Fibroblast of lung (primary cell): Measurements from ENCODE around the gene KCNQ1OT1. TPM values are rescaled to one million over a fixed set of nuclear protein-coding genes. Genes with fewer than 3 reads are reported as not detected.

ENCODE experiments used
- DNase-seq, 2 donors: peaks; one replicate each; pipeline versions ENCODE4 v3.0.0 to v3.0.0-alpha.2; 2010; ENCODE audit warnings: low read depth in 2 of 2
- H2AFZ ChIP-seq: 2 replicates; pipeline ENCODE4 v1.5.1; 2012; ENCODE audit warnings: low read length, control low read depth, inconsistent platforms
- H3K27ac ChIP-seq: 2 replicates; pipeline ENCODE4 v1.5.1; 2011; ENCODE audit warnings: low read length, control low read depth; ENCODE audit not compliant: insufficient read depth
- H3K27me3 ChIP-seq: 2 replicates; pipeline ENCODE4 v1.5.1; 2011; ENCODE audit warnings: mild to moderate bottlenecking, low read length; ENCODE audit not compliant: control insufficient read depth, insufficient read depth
- H3K36me3 ChIP-seq: 2 replicates; pipeline ENCODE4 v1.5.1; 2011; ENCODE audit warnings: low read length; ENCODE audit not compliant: control insufficient read depth, insufficient read depth
- H3K4me1 ChIP-seq: 2 replicates; pipeline ENCODE4 v1.5.1; 2011; ENCODE audit warnings: low read length; ENCODE audit not compliant: control insufficient read depth, insufficient read depth; ENCODE audit errors: extremely low read depth
- H3K4me2 ChIP-seq: 2 replicates; pipeline ENCODE4 v1.5.1; 2011; ENCODE audit warnings: low read length, control low read depth; ENCODE audit not compliant: insufficient read depth; ENCODE audit errors: extremely low read depth
- H3K4me3 ChIP-seq, 4 experiments: fragments of 200-600 bp in 1 of 4; sonication (generic) in 1 of 4; replicated peaks in 1 of 4; 2 replicates each; pipeline ENCODE4 v1.5.1; 2011 to 2016; ENCODE audit warnings: low read length in 4 of 4, low read depth in 3 of 4, mild to moderate bottlenecking in 3 of 4, control low read depth in 2 of 4, inconsistent platforms in 1 of 4, mixed read lengths in 1 of 4; ENCODE audit not compliant: insufficient read depth in 1 of 4; ENCODE audit errors: control extremely low read depth in 1 of 4
- H3K79me2 ChIP-seq: 2 replicates; pipeline ENCODE4 v1.5.1; 2012; ENCODE audit warnings: mild to moderate bottlenecking, low read length, inconsistent platforms; ENCODE audit not compliant: control insufficient read depth, insufficient read depth
- H3K9ac ChIP-seq: 2 replicates; pipeline ENCODE4 v1.5.1; 2011; ENCODE audit warnings: mild to moderate bottlenecking, low read length, control low read depth; ENCODE audit not compliant: insufficient read depth
- H3K9me3 ChIP-seq: 2 replicates; pipeline ENCODE4 v1.5.1; 2012; ENCODE audit warnings: low read depth, low read length; ENCODE audit not compliant: control insufficient read depth, insufficient read depth
- H4K20me1 ChIP-seq: 2 replicates; pipeline ENCODE4 v1.5.1; 2011; ENCODE audit warnings: low read length; ENCODE audit not compliant: control insufficient read depth, insufficient read depth; ENCODE audit errors: extremely low read depth
- CTCF ChIP-seq, 2 donors: IDR thresholded peaks in 1 of 2; conservative IDR thresholded peaks in 1 of 2; 1 replicate in 1 of 2; 2 replicates in 1 of 2; pipeline ENCODE4 v1.5.1; 2011 to 2012; ENCODE audit warnings: low read length in 2 of 2, control low read depth in 1 of 2, inconsistent platforms in 1 of 2, low read depth in 1 of 2, mild to moderate bottlenecking in 1 of 2
- EZH2 ChIP-seq: IDR thresholded peaks from 2 replicates; pipeline ENCODE4 v1.5.1; 2012; ENCODE audit warnings: low read length, control low read depth, mild to moderate bottlenecking; ENCODE audit errors: missing control alignments
- polyA plus RNA-seq, 2 donors: library from polyadenylated mRNA; depleted of rRNA in 1 of 2; stranded (reverse) in 1 of 2; unstranded in 1 of 2; fragments of >200 nt; gene quantifications; 2 replicates each; pipeline ENCODE4 v1.2.1, GENCODE V29; 2011 to 2012; ENCODE audit warnings: missing spikeins in 1 of 2
- total RNA-seq: library from RNA; depleted of rRNA; stranded (reverse); fragments of >200 nt; gene quantifications from 2 replicates; pipeline ENCODE4 v1.2.1, GENCODE V29; 2014

The KCNQ1OT1 gene
- total and polyA plus RNA-seq, 2 donors (not counting 1 experiment from before 2014, with no cell fraction given), result 0.11 to 1.8 TPM

- TF ChIP-seq CTCF (conservative IDR thresholded peaks at IDR 0.05 in 1 of 2, IDR thresholded peaks at IDR 0.05 in 1 of 2; ENCODE audit: low read depth in 1 of 2, low read length in 2 of 2) (no peak), EZH2 (no peak)
- Histone ChIP-seq H3K9ac (no peak overlapping the region), H3K4me3 (no peak overlapping the region), H3K4me2 (no peak overlapping the region), H3K36me3 (no peaks in the 10 kb centered on the region), H2AFZ (no peak overlapping the region), H4K20me1 (no peaks in the 10 kb centered on the region), H3K4me1 (no peaks in the 10 kb centered on the region), H3K27ac (no peak overlapping the region), H3K27me3 (no peaks in the 10 kb centered on the region), H3K9me3 (no peaks in the 10 kb centered on the region), H3K79me2 (no peaks in the 10 kb centered on the region)
- no peak for DNase-seq
Measured at GRCh38 chr11:2567026-2567671, 132.6 kb downstream of the KCNQ1OT1 start.

- peak in 1 of 2 donors; percentile 4 for DNase-seq
- no peak overlapping the region for H3K27ac ChIP-seq
- H2AFZ ChIP-seq, result no peak overlapping the region
- no peak overlapping the region for H3K4me3 ChIP-seq
- H3K79me2 ChIP-seq, result no peaks in the 10 kb centered on the region
- no peaks in the 10 kb centered on the region for H3K4me1 ChIP-seq
- no peak overlapping the region for H3K4me2 ChIP-seq
- H3K27me3 ChIP-seq, result no peaks in the 10 kb centered on the region
- H3K9me3 ChIP-seq, result no peaks in the 10 kb centered on the region
- no peaks in the 10 kb centered on the region for H4K20me1 ChIP-seq
- H3K9ac ChIP-seq, result no peak overlapping the region
- no peaks in the 10 kb centered on the region for H3K36me3 ChIP-seq
- TF ChIP-seq CTCF (conservative IDR thresholded peaks at IDR 0.05 in 1 of 2, IDR thresholded peaks at IDR 0.05 in 1 of 2; ENCODE audit: low read depth in 1 of 2, low read length in 2 of 2) (no peak), EZH2 (no peak)
Measured at GRCh38 chr11:2566223-2567025, 133.4 kb downstream of the KCNQ1OT1 start.

- Histone ChIP-seq H3K4me1 (no peaks in the 10 kb centered on the region), H4K20me1 (no peaks in the 10 kb centered on the region), H3K79me2 (no peaks in the 10 kb centered on the region), H3K27ac (no peak overlapping the region), H3K9ac (no peak overlapping the region), H2AFZ (no peak overlapping the region), H3K36me3 (no peaks in the 10 kb centered on the region), H3K27me3 (no peaks in the 10 kb centered on the region), H3K9me3 (no peaks in the 10 kb centered on the region), H3K4me3 (no peak overlapping the region), H3K4me2 (no peak overlapping the region)
- no peak for DNase-seq
- no peak for TF ChIP-seq EZH2
- no peak for TF ChIP-seq CTCF (conservative IDR thresholded peaks at IDR 0.05 in 1 of 2, IDR thresholded peaks at IDR 0.05 in 1 of 2; ENCODE audit: low read depth in 1 of 2, low read length in 2 of 2)
Measured at GRCh38 chr11:2565447-2566222, 134.2 kb downstream of the KCNQ1OT1 start.
